ENCODE data around the gene LAMA2. TPM values are rescaled to one million over a fixed set of nuclear protein-coding genes. Genes with fewer than 3 reads are reported as not detected.
"Not testable (repeated sequence)": the region's sequence is repeated elsewhere in the genome, so short reads cannot be mapped to it uniquely, and the experiment has no call there.

Gene LAMA2
- total RNA-seq, 1 experiment from 2014 or later, result 9.7 TPM

DNA sequence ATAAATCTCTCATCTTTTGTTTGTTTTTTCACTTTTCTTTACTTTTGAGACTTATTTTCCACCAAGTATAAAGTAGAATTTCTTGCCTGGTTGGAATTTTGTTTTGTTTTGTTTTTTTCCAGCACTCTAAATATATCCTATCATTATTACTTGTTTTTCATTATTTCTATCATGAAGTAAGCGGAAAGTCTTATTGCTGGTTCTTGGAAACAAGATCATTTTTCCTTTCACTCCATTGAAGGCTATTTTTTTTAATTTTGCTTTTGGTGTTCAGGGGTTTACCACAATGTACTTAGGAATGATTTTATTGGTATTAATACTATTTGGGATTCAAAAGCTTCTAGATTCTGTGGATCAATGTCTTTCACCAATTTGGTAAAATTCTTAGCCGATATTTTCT, 190.1 kb downstream of the LAMA2 start:
- DNase-seq (ENCODE audit: low spot score), result no peak

DNA sequence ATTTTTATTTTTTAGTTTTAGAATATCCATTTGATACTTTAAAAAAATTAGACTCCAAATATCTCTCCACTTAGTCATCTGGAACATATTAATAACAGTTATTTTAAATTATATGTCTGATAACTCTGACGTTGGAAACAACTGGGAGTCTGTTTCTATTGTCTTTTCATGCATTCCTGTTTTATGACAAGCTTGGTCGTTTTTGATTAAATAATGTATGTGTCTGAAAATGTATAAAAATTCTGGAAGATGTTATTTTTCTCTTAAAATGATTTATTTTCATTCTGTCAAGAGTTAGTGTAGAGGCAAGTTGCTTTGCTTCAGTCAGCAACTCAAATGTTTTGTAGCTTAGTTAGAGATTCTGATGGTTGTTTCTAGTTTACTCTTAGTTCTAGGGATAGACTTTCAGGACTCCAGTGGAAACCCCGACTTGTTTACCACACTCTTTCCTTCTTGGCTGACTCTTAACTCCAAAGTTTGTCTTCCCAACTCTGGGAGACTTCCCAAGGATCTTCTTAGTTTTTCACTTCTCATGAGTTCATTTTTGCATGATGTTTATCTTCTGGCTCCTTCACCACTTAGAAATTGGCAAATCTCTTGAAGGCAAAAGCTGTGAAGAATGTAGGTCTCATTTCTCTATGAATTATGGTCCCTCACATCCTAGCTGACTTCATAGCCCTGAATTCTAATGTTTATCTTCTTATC, 190.9 kb downstream of the LAMA2 start:
- no peak for DNase-seq (ENCODE audit: low spot score)

DNA sequence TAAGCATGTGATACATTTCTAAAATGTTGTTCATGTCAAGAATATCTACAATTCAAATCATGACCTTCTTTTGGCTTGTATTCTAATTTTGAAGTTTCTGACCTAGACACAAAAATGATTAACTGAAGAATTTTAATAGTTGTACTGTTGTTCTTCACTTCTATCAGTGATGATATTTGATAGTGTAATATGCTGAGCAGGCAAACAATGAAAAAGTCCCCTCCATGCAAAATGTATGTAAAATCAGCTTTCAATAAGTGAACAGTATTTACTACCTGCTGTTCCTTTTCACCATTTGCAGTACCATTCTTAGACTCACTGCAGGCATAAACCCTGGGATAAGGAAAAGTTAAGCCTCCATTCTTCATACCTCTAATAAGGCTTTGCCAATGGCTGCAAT, 201.5 kb downstream of the LAMA2 start:
- DNase-seq (ENCODE audit: low spot score), result no peak

DNA sequence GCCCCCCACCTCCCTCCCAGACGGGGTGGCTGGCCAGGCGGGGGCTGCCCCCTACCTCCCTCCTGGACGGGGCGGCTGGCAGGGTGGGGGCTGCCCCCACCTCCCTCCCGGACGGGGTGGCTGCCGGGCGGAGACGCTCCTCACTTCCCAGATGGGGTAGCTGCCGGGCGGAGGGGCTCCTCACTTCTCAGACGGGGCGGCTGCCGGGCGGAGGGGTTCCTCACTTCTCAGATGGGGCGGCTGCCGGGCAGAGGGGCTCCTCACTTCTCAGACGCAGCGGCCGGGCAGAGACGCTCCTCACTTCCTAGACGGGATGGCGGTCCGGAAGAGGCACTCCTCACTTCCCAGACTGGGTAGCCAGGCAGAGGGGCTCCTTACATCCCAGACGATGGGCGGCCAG, 205.5 kb downstream of the LAMA2 start:
- DNase-seq (ENCODE audit: low spot score), result not testable (repeated sequence)

DNA sequence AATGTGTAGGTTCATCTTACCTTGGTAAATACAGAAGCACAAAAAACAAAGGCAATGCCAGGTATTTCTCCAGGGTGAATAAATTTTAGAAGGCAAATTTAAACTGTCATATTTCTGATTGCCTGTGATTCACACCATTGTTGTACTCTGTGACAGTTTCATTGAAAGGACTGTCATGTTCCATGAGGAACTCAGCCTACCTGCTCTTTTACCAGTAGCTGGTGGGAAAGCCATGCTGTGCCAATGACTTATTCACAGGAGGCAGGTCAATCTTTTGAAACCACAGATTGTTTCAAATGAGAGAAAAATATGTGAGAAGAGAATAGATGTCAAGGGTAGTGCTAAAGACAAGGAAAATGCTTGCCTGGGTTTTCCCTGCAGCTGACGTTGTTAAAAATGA, 206.4 kb downstream of the LAMA2 start:
- DNase-seq (ENCODE audit: low spot score), result no peak

DNA sequence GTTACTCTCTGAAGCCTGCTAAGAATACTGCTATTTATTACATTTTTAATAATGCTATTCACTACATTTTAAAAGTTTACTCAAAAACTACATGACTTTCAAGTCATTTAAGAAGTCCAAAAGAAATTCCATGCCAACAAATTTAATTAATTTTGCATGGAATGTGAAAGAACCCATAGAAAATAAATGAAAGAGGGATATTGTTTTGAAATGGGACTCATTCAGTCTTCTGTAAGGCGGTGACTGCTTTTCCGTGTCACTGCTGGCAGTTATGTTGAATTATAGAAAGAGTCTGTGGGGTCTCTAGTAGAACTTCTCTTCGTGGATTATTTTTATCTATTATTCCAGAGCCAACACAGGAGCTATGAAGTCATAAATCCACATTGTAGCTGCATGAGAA, 211.2 kb downstream of the LAMA2 start:
- no peak for DNase-seq (ENCODE audit: low spot score)

DNA sequence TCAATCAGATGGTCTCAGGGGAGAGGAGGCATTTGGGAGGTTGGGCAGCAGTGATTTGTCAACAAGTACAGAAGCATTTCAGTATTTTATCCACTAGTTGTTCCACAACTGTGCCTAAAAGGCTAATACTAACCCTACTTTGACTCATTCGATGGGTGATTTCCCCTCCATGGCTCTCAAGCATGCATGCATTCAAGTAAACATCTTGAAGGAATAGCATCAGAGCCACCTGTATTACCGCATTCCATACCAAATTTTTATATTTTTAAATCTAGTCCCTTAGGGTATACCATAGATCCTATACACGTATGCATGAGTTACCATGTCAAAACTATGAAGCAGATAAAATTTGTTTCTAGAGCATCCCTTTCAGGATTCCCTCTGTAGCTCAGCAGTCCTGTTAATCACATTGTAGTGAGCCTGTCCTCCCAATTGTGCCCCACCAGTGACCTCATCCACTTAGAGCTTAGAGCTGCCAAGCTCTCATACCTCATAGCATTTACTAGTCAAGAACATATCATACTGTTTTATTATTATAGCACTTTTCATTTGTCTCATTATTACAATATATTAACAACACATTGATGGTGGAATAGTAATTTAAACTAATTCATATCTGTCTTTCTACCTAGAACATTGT, 213.8 kb downstream of the LAMA2 start:
- no peak for DNase-seq (ENCODE audit: low spot score)

DNA sequence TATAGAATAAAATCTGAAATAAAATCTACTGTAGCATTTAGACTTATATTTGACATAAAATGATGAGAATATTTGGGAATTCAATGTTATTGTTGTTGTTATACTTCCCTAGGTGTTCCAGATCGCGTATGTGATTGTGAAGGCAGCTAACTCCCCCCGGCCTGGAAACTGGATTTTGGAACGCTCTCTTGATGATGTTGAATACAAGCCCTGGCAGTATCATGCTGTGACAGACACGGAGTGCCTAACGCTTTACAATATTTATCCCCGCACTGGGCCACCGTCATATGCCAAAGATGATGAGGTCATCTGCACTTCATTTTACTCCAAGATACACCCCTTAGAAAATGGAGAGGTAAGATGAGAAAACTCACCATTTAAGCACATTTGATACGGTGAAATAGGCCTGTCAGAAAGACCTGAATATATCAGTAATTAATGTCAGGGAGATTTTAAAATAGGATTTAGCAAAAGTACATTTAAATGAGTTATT, 215.2 kb downstream of the LAMA2 start:
- DNase-seq (ENCODE audit: low spot score), result no peak

DNA sequence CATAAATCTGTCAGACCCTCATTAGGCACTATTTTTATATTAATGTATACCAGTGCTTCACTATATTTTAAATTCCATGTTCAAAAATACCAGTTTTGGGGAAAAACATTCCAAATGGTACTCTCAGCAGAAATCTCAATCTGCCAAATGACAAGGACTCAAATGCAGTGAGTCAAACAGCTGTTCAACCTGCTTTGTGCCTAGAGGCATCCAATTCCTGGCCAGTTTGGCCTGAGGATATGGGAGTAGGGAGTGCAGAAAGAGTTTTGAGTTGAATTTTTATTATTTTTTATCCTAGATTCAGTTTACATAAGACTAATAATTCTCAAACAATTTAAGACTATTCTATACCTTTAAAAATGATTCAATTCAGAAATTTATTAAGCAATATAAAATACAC, 216.8 kb downstream of the LAMA2 start:
- DNase-seq (ENCODE audit: low spot score), result no peak

DNA sequence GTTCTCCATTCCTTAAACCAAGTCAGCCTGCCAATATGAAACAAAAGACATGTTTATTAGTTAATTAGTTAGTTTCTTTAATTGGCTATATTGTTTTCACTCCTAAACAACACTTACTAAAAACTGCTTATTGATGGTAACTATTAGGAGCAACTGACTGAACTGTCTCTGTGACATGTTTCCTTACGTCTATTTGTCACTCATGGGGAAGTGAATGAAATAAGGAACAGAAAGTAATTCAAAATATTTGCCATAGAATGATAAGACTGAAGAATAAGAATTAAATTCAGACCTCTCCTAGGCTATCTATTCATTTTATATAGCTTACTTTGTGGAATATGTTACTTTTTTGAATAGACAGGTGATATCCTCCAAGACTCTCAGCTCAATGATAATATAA, 217.2 kb downstream of the LAMA2 start:
- DNase-seq (ENCODE audit: low spot score), result no peak

DNA sequence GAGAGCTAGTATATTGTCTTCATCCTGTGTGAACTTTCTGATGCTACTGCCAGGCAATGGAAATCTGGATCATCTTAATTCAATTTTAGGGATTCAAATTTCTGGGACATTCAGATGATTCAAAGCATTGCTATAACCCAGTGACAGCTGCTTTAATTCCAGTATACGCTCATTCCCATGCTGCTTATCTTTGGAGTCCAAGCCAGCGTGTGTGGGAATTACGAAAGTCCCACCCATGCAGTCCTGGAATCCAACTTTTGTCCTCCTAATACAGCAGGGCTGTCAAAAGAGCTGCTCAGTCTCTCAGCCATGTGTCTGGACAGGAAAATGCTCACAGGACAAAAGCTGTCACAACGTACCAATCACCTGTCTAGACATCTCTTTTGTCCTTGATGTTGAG, 219.8 kb downstream of the LAMA2 start:
- no peak for DNase-seq (ENCODE audit: low spot score)

DNA sequence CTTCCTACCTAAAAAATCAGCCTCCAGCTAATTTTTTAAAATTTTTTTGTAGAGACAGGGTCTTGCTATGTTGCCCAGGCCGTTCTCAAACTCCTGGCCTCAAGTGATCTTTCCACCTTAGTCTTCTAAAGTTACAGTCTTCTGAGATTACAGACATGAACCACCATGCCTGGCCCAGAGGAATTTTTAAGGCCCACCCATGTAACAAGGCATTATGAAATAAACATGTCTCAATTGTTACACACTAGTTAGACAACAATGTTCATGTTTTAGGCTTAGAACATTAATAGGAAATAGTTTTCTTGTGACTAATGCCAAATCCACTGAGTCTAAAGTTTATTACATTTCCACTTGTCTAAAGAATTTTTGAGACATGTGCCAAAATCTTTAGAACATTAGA, 221.2 kb downstream of the LAMA2 start:
- no peak for DNase-seq (ENCODE audit: low spot score)

DNA sequence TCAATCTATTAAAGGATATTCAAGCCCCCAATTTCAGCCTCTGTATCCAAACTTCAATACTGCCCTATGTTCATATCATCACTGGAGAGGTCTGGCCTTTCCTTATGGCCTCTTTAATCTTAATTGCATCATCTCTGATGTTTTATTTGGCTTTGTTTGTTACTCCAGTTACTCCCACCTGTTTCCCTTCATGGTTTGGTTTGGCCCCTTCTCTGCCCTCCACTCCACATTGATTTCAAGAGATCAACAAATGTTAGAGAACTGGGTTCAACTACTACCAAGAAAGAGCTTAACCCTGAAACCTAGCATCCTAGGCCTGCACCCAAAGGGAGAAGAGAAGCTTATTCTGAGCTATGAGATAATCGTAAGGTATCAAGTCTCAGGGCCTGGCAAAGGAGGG, 221.6 kb downstream of the LAMA2 start:
- DNase-seq (ENCODE audit: low spot score), result no peak

DNA sequence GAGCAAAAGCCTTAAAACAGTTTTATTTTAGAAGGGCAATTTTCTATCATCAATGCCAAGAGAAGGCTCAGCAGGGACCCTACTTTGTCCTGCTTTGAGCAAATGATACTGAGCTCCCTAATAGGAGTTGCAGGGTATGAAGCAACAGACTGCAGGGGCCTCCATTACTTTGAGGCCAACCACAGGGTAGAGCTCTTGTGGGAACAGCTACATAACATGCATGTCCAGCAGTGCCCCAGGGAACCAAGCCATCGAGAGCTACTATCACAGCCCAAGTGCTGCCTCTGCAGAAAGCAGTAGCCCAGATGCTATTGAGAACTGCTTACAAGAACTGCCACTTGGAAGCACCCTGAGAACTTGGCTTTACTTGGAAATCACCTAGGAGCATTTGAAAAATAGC, 222.1 kb downstream of the LAMA2 start:
- DNase-seq (ENCODE audit: low spot score), result peak; percentile 7

DNA sequence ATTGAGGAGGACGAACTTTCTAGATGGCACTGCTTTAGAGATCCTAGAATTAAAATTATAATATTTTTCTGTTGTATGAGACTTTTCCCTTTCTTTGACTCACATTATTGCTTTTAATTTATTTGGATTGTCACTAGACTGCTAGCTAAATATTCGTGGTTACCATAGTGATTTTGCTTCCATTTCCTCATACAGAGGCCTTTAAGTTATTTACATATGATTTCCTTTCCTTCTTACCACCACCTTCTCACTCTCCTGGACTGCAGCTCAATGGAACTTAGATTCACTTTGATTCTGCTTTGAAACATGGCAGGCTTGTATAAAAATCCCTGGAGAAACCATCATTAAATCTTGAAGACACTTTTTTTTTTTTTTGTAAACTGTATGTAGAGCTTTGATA, 222.9 kb downstream of the LAMA2 start:
- DNase-seq (ENCODE audit: low spot score), result no peak

DNA sequence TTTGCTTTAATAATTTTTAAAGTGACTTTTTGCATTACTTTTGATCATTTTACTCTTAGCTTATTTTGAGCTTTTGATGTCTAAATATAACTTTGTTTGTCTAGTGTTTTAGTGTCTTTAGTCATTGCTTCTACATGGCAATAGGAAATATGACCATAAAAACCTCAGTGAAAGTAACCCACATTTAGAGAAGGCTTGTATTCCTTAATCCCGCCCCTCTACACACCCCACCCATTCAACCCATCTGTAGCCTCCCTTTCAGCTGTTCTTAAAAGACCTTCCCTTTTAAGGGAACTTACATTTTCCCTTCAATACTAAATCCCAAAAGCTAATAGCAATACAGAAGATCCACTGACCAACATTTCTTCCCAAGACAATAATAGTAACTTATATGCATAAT, 225.4 kb downstream of the LAMA2 start:
- no peak for DNase-seq (ENCODE audit: low spot score)

DNA sequence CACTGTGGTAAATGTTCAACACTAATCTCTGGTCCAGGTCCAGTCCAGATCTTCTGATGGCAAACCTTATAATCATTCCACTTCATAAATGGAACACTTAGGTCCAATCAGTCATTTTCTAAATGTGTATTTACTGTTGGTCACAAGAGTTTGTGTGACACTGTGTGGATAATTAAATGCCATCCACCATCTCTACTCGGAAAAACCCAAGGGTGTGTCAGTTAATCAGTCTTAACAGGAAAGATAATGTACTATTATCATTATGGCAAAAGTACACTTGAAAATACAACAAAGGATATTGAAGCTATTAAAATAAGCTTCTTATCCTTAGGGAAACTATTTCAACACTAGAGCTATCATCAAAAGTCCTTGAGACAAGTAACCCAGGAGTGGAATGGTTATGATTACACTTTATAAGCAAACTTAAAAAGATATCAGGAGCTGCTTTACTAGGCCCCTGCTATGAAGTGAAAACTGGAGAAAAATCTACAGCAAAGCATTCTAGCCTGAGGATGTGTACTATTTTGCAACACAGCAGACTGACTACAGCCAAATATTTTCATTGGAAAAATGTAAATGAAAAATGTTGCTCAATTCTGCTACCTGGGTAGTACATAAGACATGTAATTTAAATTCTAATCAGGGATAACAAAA, 227.9 kb downstream of the LAMA2 start:
- DNase-seq (ENCODE audit: low spot score), result no peak

DNA sequence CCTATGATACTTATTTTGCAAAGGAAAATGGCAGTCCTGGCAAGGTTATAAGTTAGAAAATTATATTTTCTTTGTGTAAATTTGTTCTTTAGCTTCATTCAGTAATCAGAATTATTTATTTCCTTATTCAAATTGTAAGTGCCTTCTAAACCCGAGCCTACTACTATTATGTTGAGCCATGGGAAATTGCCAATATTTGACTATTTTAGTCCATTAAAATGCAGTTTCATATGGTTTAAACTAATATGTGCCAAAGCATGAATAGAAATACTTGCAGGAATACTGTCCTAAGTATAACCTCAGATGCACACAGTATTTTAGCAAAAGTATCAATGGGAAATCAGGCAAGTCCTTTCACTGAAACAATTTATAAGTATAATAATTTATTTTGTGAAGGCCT, 228.4 kb downstream of the LAMA2 start:
- no peak for DNase-seq (ENCODE audit: low spot score)

DNA sequence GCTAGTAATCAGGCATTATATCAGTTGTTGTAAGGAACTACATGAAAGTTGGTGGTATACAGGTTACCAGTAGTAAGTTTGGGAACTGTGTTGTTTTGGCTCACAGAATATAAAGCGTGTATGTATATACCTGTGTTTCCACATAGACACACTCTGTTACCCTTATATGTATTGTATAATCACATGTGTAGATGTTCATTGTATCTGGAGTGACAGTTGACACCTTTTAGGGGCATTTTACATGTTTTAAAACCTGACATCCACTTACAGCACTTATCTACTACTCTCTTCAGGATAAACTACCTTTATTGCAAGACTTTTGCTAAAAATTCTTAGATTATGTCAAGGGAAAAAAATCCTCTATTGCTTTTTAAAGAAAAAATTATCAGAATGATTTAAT, 228.9 kb downstream of the LAMA2 start:
- no peak for DNase-seq (ENCODE audit: low spot score)

DNA sequence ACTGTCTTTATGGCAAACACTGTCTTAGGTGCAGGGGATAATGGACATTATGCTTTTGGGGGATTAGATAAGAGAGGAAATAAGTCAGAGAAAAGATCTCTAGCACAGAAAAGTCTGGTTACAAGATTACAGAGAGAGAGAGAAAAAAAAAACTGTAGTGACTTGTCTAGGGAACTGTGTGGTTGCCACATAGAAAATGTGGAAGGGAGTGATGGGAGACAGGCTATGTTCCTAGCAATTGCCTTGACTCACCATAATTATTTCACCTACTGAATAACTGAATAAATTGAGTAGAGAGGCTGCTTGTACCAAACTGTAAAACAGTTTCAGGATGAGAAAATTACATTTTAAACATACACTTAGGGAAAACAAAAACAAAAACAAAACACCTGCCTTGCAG, 229.7 kb downstream of the LAMA2 start:
- no peak for DNase-seq (ENCODE audit: low spot score)

DNA sequence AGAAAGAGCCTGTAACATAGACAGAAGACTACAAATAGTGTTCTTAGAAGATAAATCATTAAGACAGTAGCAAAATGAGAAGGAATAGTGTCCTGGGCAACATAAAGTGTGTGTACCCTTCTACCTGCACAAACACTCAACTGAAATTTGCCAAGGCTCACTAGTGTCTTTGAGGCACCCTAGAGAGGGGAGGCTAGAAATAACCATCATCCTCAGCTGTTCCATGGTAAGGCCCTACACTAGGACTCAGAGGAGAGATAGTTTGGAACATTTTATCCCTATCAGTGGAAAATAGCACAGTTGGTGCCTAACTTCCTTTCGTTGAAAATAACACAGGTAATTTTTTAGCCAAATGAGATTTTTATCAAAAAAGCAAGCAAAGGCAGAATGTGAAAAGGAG, 230.7 kb downstream of the LAMA2 start:
- DNase-seq (ENCODE audit: low spot score), result no peak

DNA sequence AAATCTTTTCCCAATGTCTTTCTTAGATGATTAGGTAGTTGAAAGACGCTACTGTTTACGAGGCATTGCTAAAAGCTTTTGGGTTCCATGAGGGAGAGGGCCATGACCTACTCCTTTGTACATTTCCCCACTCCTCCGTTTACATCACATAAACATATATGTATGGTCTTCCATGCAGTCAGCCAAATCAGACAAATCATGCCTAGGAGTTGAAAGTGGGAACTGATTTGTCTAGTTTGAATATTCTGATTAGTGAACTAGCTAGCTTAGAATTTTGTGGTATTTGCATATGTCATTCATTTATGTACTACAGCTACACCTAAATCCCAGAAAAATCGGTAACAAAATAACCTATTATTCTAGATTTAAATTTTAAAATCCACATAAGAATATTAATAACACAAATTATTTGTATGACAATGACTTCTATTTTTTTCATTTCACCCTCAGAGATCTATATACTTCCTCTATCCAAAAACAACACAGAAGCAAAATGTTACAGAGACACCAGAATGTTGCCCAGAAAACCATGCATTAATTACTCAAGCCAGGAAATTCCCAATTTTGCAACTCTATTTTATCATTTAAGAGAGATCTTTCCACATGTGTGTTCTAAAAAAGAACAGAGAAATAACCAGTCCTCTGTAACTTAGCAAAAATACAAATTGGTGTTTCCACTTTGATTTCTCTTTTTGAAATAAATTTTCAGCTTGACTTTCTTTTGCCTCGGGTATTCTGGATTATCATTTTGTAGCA, 231.9 kb downstream of the LAMA2 start:
- no peak for DNase-seq (ENCODE audit: low spot score)

DNA sequence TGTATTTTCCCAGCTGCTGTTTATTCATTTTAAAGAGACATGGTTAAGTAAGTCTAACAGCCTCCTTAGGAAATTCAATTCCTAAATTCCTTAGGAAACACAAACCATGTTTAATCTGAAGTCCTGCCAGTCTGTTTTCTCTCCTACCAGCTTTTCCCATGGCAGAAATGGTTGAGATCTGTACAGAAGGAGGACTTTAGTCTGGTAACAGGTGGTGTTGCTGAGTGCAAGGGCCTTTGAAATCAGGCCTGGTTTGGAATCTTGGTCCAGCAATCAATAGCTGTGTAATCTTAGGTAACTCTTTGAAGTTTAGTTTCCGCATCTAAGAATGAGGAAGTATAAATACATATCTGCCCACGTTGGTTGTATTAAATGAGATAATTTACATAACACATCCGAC, 232.5 kb downstream of the LAMA2 start:
- no peak for DNase-seq (ENCODE audit: low spot score)

Measured in H4 (cell line).